Ectodermal cell (in vitro differentiated cells): ENCODE results near the gene RPS21.

Experiments
- H3K27ac ChIP-seq: 2 replicates; pipeline ENCODE4 v1.7.0; 2013; ENCODE audit warnings: mild to moderate bottlenecking, low read depth, low read length; ENCODE audit not compliant: insufficient read depth, poor library complexity, severe bottlenecking
- H3K27me3 ChIP-seq: 2 replicates; pipeline ENCODE4 v1.7.0; 2013; ENCODE audit warnings: mild to moderate bottlenecking, low read length; ENCODE audit not compliant: insufficient read depth, control insufficient read depth, poor library complexity, severe bottlenecking
- H3K36me3 ChIP-seq: one replicate; pipeline ENCODE4 v1.7.0; 2013; ENCODE audit warnings: low read length; ENCODE audit not compliant: control insufficient read depth, insufficient read depth
- H3K4me1 ChIP-seq: one replicate; pipeline ENCODE4 v1.7.0; 2013; ENCODE audit warnings: low read length; ENCODE audit not compliant: control insufficient read depth, insufficient read depth
- H3K4me3 ChIP-seq: 2 replicates; pipeline ENCODE4 v1.7.0; 2013; ENCODE audit warnings: low read depth, low read length, control low read depth; ENCODE audit not compliant: insufficient read depth
- H3K9me3 ChIP-seq: 2 replicates; pipeline ENCODE4 v1.7.0; 2013; ENCODE audit warnings: mild to moderate bottlenecking, low read length, moderate library complexity; ENCODE audit not compliant: control insufficient read depth
- WGBS, 2 experiments: methylation state at CpG; one replicate each; pipeline ENCODE4 v1.1.7; 2013; ENCODE audit warnings: missing lambda C conversion rate in 2 of 2; 5-methylcytosine and 5-hydroxymethylcytosine counted together

Gene RPS21

GRCh38 chr20:62347151-62347404, 39.8 kb upstream of the RPS21 start:
- no peaks in the 10 kb centered on the region for H3K4me1 ChIP-seq
- no peak overlapping the region for H3K27ac ChIP-seq
- H3K4me3 ChIP-seq, result no peak overlapping the region
- H3K9me3 ChIP-seq, result no peaks in the 10 kb centered on the region
- no peaks in the 10 kb centered on the region for H3K27me3 ChIP-seq
- 96 to 97% methylated on average over 10 of the region's 10 CpGs for WGBS, 2 experiments
- peaks cover 17% of the 10 kb centered on the region for H3K36me3 ChIP-seq

- Histone ChIP-seq H3K27ac (no peak overlapping the region), H3K9me3 (no peaks in the 10 kb centered on the region), H3K4me1 (no peaks in the 10 kb centered on the region), H3K4me3 (no peak overlapping the region), H3K27me3 (no peaks in the 10 kb centered on the region), H3K36me3 (peaks cover 17% of the 10 kb centered on the region)
- 83 to 84% methylated on average over 9 of the region's 9 CpGs for WGBS, 2 experiments
These were observed 39.5 kb upstream of the RPS21 start for GRCh38 chr20:62347445-62347844.

DNA sequence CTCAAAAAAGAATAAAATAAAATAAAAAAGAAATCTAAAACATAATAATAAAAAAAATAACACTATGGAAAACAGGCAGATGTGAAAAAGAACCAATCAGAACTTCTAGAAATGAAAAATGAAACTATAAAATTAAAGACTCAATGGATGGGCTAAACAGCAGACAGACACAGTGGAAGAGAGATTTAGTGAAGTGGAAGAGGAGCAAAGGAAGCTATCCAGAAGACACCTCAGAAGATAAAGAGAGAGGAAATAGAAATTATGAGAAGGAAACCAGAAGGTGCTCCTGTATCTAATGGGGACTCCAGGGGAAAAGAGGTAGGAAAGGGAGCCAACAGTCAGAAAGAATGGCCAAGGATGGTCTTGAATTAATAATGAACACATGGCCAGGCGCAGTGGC, 38.3 kb upstream of the RPS21 start:
- Histone ChIP-seq H3K36me3 (peaks cover 22% of the 10 kb centered on the region), H3K27me3 (no peaks in the 10 kb centered on the region), H3K4me1 (no peaks in the 10 kb centered on the region), H3K9me3 (no peaks in the 10 kb centered on the region), H3K27ac (no peak overlapping the region), H3K4me3 (no peak overlapping the region)
- WGBS, 2 experiments, result 96 to 100% methylated on average over 1 of the region's 1 CpG

GRCh38 chr20:62349556-62350097, 37.3 kb upstream of the RPS21 start:
- Histone ChIP-seq H3K4me3 (no peak overlapping the region), H3K4me1 (peaks cover 2% of the 10 kb centered on the region), H3K27ac (no peak overlapping the region), H3K36me3 (peaks cover 22% of the 10 kb centered on the region), H3K27me3 (no peaks in the 10 kb centered on the region), H3K9me3 (no peaks in the 10 kb centered on the region)
- WGBS, 2 experiments, result 94 to 96% methylated on average over 4 of the region's 7 CpGs

- H3K27ac ChIP-seq, result no peak overlapping the region
- WGBS, 2 experiments, result 92 to 93% methylated on average over 16 of the region's 16 CpGs
These were observed 36.7 kb upstream of the RPS21 start for GRCh38 chr20:62350098-62350628.

DNA sequence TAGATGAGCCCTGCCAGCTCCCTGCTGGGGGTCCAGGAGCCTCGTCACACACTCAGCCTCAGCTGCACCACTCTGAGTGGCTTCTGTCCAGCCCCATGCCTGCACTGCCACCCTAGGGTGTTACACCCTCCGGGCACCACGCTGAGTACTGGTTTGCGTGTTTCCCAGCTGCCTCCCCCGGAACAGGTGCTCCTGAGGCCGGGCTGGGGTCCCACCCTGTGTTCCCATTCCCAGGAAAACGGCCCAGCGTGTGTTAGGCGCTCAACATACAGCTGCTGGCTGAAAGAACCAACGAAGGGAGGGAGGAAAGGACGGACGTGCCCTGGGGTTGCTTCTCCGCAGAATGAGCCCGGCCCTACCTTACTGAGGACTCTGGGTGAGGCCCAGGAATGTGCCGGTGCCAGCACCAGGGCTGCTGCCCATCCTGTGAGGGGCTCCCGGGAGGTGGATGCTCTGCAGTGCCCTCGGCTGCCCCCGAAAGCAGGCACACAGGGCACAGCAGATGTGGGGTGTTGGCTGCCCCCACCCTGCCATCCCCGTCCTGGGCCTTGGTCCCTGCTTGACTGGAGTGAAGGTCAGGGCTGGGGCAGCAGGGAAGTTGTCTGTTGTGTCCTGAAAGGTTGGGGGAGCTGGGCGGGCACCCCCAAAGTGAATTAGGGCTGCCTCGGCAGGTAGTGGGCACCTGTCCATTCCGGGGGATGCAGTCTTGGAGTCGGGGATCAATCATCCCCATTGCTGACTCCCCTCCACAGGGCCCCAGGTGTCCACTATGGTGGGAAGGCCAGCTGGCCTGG, 36.1 kb upstream of the RPS21 start:
- Histone ChIP-seq H3K27me3 (no peaks in the 10 kb centered on the region), H3K4me1 (peaks cover 13% of the 10 kb centered on the region), H3K9me3 (no peaks in the 10 kb centered on the region), H3K4me3 (no peak overlapping the region), H3K36me3 (peaks cover 21% of the 10 kb centered on the region), H3K27ac (no peak overlapping the region)
- WGBS, 2 experiments, result 91% methylated on average over 23 of the region's 23 CpGs

More at GRCh38 chr20:62350098-62350628, 36.7 kb upstream of the RPS21 start:
- no peak overlapping the region for H3K4me3 ChIP-seq
- H3K9me3 ChIP-seq, result no peaks in the 10 kb centered on the region
- H3K36me3 ChIP-seq, result peaks cover 22% of the 10 kb centered on the region
- peaks cover 8% of the 10 kb centered on the region for H3K4me1 ChIP-seq
- no peaks in the 10 kb centered on the region for H3K27me3 ChIP-seq

- peaks cover 15% of the 10 kb centered on the region for H3K36me3 ChIP-seq
These were observed 35.2 kb upstream of the RPS21 start for GRCh38 chr20:62351469-62352401.

DNA sequence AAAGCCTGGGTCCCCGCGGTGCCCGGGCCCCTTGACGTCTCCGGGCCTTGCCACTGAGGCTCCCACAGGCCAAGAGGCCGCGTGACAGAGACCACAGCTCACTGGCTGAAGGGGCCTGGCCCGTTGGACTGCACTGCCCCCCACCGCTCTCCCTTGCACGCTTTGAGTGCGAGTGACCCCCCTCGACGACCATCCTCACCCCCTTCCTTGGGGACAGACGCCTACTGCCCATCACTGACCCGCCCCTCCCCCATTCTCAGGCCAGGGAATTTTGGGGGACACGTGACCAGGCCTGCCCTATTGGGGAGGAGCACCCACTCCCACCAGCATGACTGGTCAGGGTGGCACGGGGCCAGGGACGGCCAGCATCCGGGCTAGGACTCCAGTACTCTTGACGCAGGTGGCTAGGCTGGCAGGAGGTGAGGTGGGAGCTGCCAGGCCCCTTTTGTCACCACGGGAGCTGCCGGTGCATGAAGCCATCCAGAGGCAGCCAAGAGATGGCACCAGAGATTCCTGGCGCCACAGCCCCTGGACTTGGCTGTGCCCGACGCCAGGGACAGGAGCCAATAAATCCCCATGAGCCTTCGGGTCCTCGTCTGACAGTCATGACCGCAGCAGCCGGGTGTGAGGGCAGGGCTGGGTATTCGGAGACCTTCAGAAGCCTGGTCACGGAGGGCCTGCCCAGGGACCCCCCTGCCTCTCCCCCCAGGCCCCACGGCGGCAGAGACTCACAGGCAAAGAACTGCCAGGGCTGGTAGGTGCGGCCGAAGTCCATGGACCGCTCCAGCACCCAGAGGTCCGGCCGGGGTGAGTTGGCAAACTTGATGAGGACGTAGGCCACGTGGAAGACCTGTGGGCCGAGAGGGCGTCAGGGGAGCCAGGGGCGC, 34.3 kb upstream of the RPS21 start:
- no peaks in the 10 kb centered on the region for H3K9me3 ChIP-seq
- no peak overlapping the region for H3K27ac ChIP-seq
- peaks cover 26% of the 10 kb centered on the region for H3K4me1 ChIP-seq
- WGBS, 2 experiments, result 92% methylated on average over 43 of the region's 43 CpGs
- no peak overlapping the region for H3K4me3 ChIP-seq
- no peaks in the 10 kb centered on the region for H3K27me3 ChIP-seq
- H3K36me3 ChIP-seq, result peaks cover 11% of the 10 kb centered on the region

More at GRCh38 chr20:62351469-62352401, 35.2 kb upstream of the RPS21 start:
- Histone ChIP-seq H3K9me3 (no peaks in the 10 kb centered on the region), H3K4me3 (no peak overlapping the region), H3K4me1 (peaks cover 23% of the 10 kb centered on the region), H3K27me3 (no peaks in the 10 kb centered on the region), H3K27ac (no peak overlapping the region)
- 91 to 93% methylated on average over 60 of the region's 60 CpGs for WGBS, 2 experiments

- 92 to 93% methylated on average over 16 of the region's 16 CpGs for WGBS, 2 experiments
- no peak overlapping the region for H3K4me3 ChIP-seq
- H3K4me1 ChIP-seq, result peaks cover 30% of the 10 kb centered on the region
- no peaks in the 10 kb centered on the region for H3K27me3 ChIP-seq
- H3K36me3 ChIP-seq, result peaks cover 11% of the 10 kb centered on the region
- no peaks in the 10 kb centered on the region for H3K9me3 ChIP-seq
- no peak overlapping the region for H3K27ac ChIP-seq
These were observed 33.4 kb upstream of the RPS21 start for GRCh38 chr20:62353289-62354030.
